ENCODE results near the gene LCP1. TPM values are rescaled to one million over a fixed set of nuclear protein-coding genes. Genes with fewer than 3 reads are reported as not detected.

Gene LCP1
- total and polyA plus RNA-seq, 2 of the 13 experiments (the other 11 are each of a cell fraction or from before 2014, with no cell fraction given): 1.6 TPM

GRCh38 chr13:46179969-46180763, 1.8 kb downstream of the LCP1 start (continued):
- TF ChIP-seq PHF20 (CRISPR knock-in tag; IDR thresholded peaks at IDR 0.05) (no peak), ZNF660 (CRISPR knock-in tag; IDR thresholded peaks at IDR 0.05; ENCODE audit: borderline replicate concordance, low read depth) (no peak)
- TF ChIP-seq, protein P1, sequence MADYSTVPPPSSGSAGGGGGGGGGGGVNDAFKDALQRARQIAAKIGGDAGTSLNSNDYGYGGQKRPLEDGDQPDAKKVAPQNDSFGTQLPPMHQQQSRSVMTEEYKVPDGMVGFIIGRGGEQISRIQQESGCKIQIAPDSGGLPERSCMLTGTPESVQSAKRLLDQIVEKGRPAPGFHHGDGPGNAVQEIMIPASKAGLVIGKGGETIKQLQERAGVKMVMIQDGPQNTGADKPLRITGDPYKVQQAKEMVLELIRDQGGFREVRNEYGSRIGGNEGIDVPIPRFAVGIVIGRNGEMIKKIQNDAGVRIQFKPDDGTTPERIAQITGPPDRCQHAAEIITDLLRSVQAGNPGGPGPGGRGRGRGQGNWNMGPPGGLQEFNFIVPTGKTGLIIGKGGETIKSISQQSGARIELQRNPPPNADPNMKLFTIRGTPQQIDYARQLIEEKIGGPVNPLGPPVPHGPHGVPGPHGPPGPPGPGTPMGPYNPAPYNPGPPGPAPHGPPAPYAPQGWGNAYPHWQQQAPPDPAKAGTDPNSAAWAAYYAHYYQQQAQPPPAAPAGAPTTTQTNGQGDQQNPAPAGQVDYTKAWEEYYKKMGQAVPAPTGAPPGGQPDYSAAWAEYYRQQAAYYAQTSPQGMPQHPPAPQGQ (CRISPR knock-in tag; IDR thresholded peaks at IDR 0.05; ENCODE audit: borderline replicate concordance): no peak

DNA sequence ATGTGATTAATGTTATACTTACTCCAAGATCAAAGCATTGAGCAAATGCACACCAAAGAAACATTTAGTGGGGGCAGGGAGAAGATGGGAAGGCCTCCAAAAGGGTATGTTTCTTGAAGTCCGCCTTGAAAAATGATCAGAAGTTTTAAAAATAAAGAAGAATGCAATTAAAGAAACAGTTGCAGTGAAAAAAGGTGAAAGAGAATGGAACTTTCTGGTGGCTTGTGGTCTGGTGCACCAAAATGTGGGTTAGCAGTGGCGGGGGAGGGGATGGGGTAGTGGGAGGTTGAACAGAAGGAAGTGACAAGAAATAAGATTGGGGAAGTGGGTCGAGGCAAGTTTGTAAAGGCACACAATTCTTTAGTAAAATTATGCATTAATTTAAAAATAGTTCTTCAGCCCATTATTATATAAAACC, 2.5 kb downstream of the LCP1 start:
- Histone ChIP-seq H3K27ac (ENCODE audit: extremely low read length, insufficient read depth, low read length) (no peak overlapping the region), H4K20me1 (ENCODE audit: insufficient read depth, low read length) (no peaks in the 10 kb centered on the region), H3K9ac (ENCODE audit: insufficient read depth, low read depth, low read length) (no peak overlapping the region), H3K79me2 (ENCODE audit: insufficient read depth, low read length) (no peaks in the 10 kb centered on the region), H3K36me3 (replicated peaks in 1 of 2; ENCODE audit: control insufficient read depth in 1 of 2, insufficient read depth in 2 of 2, low read length in 2 of 2) (no peaks in the 10 kb centered on the region), H3K27me3 (ENCODE audit: control insufficient read depth in 1 of 2, insufficient read depth in 2 of 2, low read length in 2 of 2) (peaks cover 2 to 8% of the 10 kb centered on the region in 2 experiments; a peak in 2 of 5 replicates), H3K4me2 (ENCODE audit: low read depth, low read length) (no peak overlapping the region), H3K9me3 (ENCODE audit: low read length) (no peaks in the 10 kb centered on the region), H3K4me1 (ENCODE audit: insufficient read depth, low read length) (peaks cover 10% of the 10 kb centered on the region; the same call in 1 of the 2 replicates), H2AFZ (ENCODE audit: low read length) (no peak overlapping the region), H3K4me3 (replicated peaks in 1 of 3; ENCODE audit: insufficient read depth in 1 of 3, low read depth in 2 of 3, low read length in 3 of 3) (no peak overlapping the region)
- intact Hi-C loops (cut with micrococcal nuclease; ENCODE audit: unreplicated experiment): no loop called here
- FAIRE-seq: no peak
- no peak for DNase-seq (ENCODE audit: low spot score)
- 26% methylated on average over 3 of the region's 3 CpGs for WGBS (ENCODE audit: low lambda C conversion rate)
- POLR2A ChIA-PET: no interaction called here
- CTCF ChIA-PET (ENCODE audit: low intra/inter-chr PET ratio, low total read pairs): no interaction called here
- in situ Hi-C loops (cut with HindIII; ENCODE audit: extremely low pct_ligation_motif_present, low pct_unique_long_range_greater_than_20kb): no loop called here
- BruUV-seq (replicated peaks): no TSS peak
- no peak for ATAC-seq
- TF ChIP-seq CENPT (CRISPR knock-in tag; IDR thresholded peaks at IDR 0.05; ENCODE audit: low read depth) (no peak), HNRNPK (IDR thresholded peaks at IDR 0.05; ENCODE audit: low read depth, low read length, poor library complexity, severe bottlenecking) (peak; percentile 53)
